Kidney glomerular epithelial cell (primary cell): ENCODE measurements around the gene MYH11.
"Not testable (repeated sequence)": the region's sequence is repeated elsewhere in the genome, so short reads cannot be mapped to it uniquely, and the experiment has no call there.

Experiments
- DNase-seq: peaks from one replicate; lab custom pipeline; 2025; lab: John Stamatoyannopoulos, UW

MYH11 gene

GRCh38 chr16:15672127-15672513 lies 184.7 kb downstream of the MYH11 start:
- not testable (repeated sequence) for DNase-seq

DNA sequence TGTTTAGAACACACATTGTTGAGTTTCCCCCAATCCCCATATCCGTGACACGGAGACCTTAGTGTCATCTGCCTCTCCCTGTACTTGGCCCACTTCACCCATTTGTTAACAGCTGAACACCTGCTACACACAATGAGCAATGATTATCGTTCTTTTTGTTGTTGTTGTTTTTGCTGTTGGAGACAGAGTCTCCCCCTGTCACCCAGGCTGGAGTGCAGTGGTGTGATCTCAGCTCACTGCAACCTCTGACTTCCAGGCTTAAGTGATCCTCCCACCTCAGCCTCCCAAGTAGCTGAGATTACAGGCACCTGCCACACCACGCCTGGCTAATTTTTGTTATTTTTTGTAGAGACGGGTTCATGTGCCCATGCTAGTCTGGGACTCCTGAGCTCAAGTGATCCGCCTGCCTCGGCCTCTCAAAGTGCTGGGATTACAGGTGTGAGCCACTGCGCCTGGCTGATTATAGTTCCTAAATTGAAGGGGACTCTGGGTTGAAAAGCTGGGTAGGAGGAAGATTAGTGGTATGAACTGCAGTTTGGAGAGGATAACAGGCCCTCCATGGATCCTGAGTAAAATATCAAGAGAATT lies 185.2 kb downstream of the MYH11 start:
- DNase-seq: no peak

GRCh38 chr16:15667091-15667742 lies 189.6 kb downstream of the MYH11 start:
- no peak for DNase-seq

- DNase-seq: no peak
Observed at GRCh38 chr16:15665107-15665506, 191.7 kb downstream of the MYH11 start.

DNA sequence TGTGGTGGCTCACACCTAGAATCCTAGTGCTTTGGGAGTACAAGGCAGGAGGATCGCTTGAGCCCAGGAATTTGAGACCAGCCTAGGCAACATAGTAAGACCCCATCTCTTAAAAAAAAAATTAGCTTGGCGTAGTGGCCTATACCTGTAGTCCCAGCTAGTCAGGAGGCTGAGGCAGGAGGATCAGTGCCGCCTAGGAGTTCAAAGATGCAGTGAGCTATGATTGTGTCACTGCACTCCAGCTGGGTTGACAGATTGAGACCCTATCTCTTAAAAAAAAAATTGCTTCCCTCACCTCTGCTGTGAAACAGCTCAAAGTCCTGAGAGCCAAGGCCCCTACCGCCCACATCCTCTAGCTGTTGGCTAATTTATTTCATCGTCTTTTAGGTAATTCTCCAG lies 196.6 kb downstream of the MYH11 start:
- DNase-seq: no peak

DNA sequence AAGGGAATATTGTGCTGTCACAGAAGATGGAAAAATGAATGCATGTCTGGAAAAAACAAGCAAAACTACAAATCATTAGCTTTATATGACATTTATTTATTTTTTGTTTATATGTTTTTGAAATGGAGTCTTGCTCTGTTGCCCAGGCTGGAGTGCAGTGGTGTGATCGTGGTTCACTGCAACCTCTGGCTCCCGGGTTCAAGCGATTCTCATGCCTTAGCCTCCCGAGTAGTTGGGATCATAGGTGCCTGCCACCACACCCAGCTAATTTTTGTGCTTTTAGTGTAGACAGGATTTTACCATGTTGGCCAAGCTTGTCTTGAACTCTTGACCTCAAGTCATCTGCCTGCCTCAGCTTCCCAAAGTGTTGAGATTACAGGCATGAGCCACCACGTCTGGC lies 198.3 kb downstream of the MYH11 start:
- no peak for DNase-seq

DNA sequence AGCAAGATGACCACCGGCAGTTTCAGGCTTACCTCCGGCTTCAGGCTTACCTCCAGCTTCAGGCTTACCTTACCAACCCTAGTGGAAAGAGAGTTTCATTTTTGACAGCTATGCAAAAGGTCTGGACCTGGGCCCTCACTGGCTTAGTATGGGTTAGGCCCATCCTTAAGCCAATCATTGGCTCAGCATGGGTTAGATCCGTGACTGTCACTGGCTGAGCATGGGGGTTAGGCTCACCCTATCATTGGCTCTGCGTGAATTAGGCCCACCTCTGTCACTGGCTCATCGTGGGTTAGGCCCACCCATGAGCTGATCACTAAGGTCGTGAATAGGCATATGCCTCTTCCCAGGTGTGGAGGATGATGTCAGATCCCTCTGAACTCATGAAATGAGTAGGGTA lies 198.7 kb downstream of the MYH11 start:
- no peak for DNase-seq

DNA sequence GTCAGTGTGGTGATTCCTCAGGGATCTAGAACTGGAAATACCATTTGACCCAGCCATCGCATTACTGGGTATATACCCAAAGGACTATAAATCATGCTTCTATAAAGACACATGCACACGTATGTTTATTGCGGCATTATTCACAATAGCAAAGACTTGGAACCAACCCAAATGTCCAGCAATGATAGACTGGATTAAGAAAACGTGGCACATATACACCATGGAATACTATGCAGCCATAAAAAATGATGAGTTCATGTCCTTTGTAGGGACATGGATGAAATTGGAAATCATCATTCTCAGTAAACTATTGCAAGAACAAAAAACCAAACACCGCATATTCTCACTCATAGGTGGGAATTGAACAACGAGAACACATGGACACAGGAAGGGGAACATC lies 201.3 kb downstream of the MYH11 start:
- DNase-seq: not testable (repeated sequence)

DNA sequence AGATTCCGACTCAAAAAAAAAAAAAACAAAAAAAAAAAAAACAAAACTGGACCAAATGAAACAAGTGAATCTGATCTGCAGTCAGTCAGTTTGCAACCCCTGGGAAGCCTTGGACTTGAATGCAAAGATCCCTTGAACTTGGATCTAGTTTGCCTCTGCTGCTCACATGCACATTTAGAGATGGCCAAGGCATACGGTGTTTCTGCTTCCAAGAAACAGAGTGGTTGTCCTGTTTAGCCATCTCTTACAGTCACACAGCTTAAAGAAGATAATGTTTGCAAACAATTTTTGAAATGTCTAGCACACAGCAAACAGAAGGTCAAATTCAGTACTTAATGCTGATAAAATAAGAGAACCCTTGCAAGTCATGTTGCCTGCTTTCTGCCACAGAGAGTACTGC lies 202.2 kb downstream of the MYH11 start:
- DNase-seq: no peak

GRCh38 chr16:15653227-15653626 lies 203.6 kb downstream of the MYH11 start:
- DNase-seq: no peak
